ENCODE measurements around the gene ZNF335.
"Not testable (repeated sequence)": the region's sequence is repeated elsewhere in the genome, so short reads cannot be mapped to it uniquely, and the experiment has no call there.

Gene ZNF335

GRCh38 chr20:45934046-45934585, 37.9 kb downstream of the ZNF335 start:
- peak overlapping the region; percentile 99 for H3K9ac ChIP-seq (ENCODE audit: low read depth, low read length, poor library complexity, severe bottlenecking)
- no peaks in the 10 kb centered on the region for H3K9me2 ChIP-seq (replicated peaks; ENCODE audit: low read depth, low read length)
- peak overlapping the region; percentile 97 for H3K4me3 ChIP-seq (ENCODE audit: low read length, poor library complexity, severe bottlenecking)
- H3K36me3 ChIP-seq (ENCODE audit: insufficient read depth, low read length) = peaks cover 19% of the 10 kb centered on the region; the same call in 1 of the 2 replicates
- H4K20me1 ChIP-seq (ENCODE audit: insufficient read depth, low read length, poor library complexity, severe bottlenecking) = peaks cover 41% of the 10 kb centered on the region
- H3K9me3 ChIP-seq (ENCODE audit: insufficient read depth, low read depth, low read length) = no peaks in the 10 kb centered on the region
- H2AFZ ChIP-seq (ENCODE audit: low read length) = peak overlapping the region; percentile 89
- H3K27me3 ChIP-seq (ENCODE audit: insufficient read depth, low read length, poor library complexity, severe bottlenecking) = no peaks in the 10 kb centered on the region
- TF ChIP-seq CTCF (conservative IDR thresholded peaks at IDR 0.05; ENCODE audit: low read length) (no peak), EZH2phosphoT487 (IDR thresholded peaks at IDR 0.05; ENCODE audit: borderline replicate concordance) (no peak)
- peaks cover 4% of the 10 kb centered on the region; the same call in 1 of the 2 replicates for H3F3A ChIP-seq (ENCODE audit: low read depth)
- peaks cover 11% of the 10 kb centered on the region for H3K4me1 ChIP-seq (ENCODE audit: insufficient read depth, low read length, poor library complexity, severe bottlenecking)
- H3K79me2 ChIP-seq (ENCODE audit: insufficient read depth, low read length) = peaks cover 56% of the 10 kb centered on the region
- H3K4me2 ChIP-seq (ENCODE audit: low read depth, low read length, poor library complexity, severe bottlenecking) = peak overlapping the region; percentile 91

- TF ChIP-seq EZH2phosphoT487 (IDR thresholded peaks at IDR 0.05; ENCODE audit: borderline replicate concordance) (no peak), CTCF (conservative IDR thresholded peaks at IDR 0.05; ENCODE audit: low read length) (peak; percentile 57)
- Histone ChIP-seq H3K79me2 (ENCODE audit: insufficient read depth, low read length) (peaks cover 50% of the 10 kb centered on the region), H2AFZ (ENCODE audit: low read length) (peak overlapping the region; percentile 89), H3K4me2 (ENCODE audit: low read depth, low read length, poor library complexity, severe bottlenecking) (peak overlapping the region; percentile 91), H3K9me2 (replicated peaks; ENCODE audit: low read depth, low read length) (no peaks in the 10 kb centered on the region), H3F3A (ENCODE audit: low read depth) (peaks cover 4% of the 10 kb centered on the region; the same call in 1 of the 2 replicates), H3K4me1 (ENCODE audit: insufficient read depth, low read length, poor library complexity, severe bottlenecking) (peaks cover 11% of the 10 kb centered on the region), H3K9ac (ENCODE audit: low read depth, low read length, poor library complexity, severe bottlenecking) (peak overlapping the region; percentile 99), H3K27me3 (ENCODE audit: insufficient read depth, low read length, poor library complexity, severe bottlenecking) (no peaks in the 10 kb centered on the region), H4K20me1 (ENCODE audit: insufficient read depth, low read length, poor library complexity, severe bottlenecking) (peaks cover 37% of the 10 kb centered on the region), H3K9me3 (ENCODE audit: insufficient read depth, low read depth, low read length) (no peaks in the 10 kb centered on the region), H3K4me3 (ENCODE audit: low read length, poor library complexity, severe bottlenecking) (peak overlapping the region; percentile 97), H3K36me3 (ENCODE audit: insufficient read depth, low read length) (peaks cover 13% of the 10 kb centered on the region; the same call in 1 of the 2 replicates)
Observed at GRCh38 chr20:45933266-45934045, 38.5 kb downstream of the ZNF335 start.

- not testable (repeated sequence) for H3K36me3 ChIP-seq (ENCODE audit: insufficient read depth, low read length); H3K27me3 ChIP-seq (ENCODE audit: insufficient read depth, low read length, poor library complexity, severe bottlenecking); H2AFZ ChIP-seq (ENCODE audit: low read length); H3K9me2 ChIP-seq (replicated peaks; ENCODE audit: low read depth, low read length); H3K9ac ChIP-seq (ENCODE audit: low read depth, low read length, poor library complexity, severe bottlenecking); H3K4me2 ChIP-seq (ENCODE audit: low read depth, low read length, poor library complexity, severe bottlenecking); H3K4me3 ChIP-seq (ENCODE audit: low read length, poor library complexity, severe bottlenecking); H3F3A ChIP-seq (ENCODE audit: low read depth); H3K9me3 ChIP-seq (ENCODE audit: insufficient read depth, low read depth, low read length)
- Histone ChIP-seq H4K20me1 (ENCODE audit: insufficient read depth, low read length, poor library complexity, severe bottlenecking) (peaks cover 21% of the 10 kb centered on the region), H3K4me1 (ENCODE audit: insufficient read depth, low read length, poor library complexity, severe bottlenecking) (peaks cover 11% of the 10 kb centered on the region), H3K79me2 (ENCODE audit: insufficient read depth, low read length) (peaks cover 32% of the 10 kb centered on the region)
Observed at GRCh38 chr20:45931680-45932079, 40.3 kb downstream of the ZNF335 start.

Data from Loucy (cell line).